SK-N-SH treated with all-trans-retinoic acid at 6 μM for 48 hours (cell line): ENCODE results near the gene DLG2.

ENCODE experiments used
- BACH2 ChIP-seq: fragments of 250-450 bp; sonication (Bioruptor Pico); IDR thresholded peaks from 2 replicates; pipeline ENCODE4 v1.9.0; 2021; ENCODE audit warnings: mild to moderate bottlenecking, borderline replicate concordance
- CREB5 ChIP-seq: fragments of 250-450 bp; sonication (Bioruptor Pico); IDR thresholded peaks from 2 replicates; pipeline ENCODE4 v1.5.1; 2020; ENCODE audit warnings: low read depth, mild to moderate bottlenecking, moderate library complexity
- ESRRG ChIP-seq: fragments of 250-450 bp; sonication (Bioruptor Pico); IDR thresholded peaks from 2 replicates; pipeline ENCODE4 v1.6.1; 2021; ENCODE audit warnings: mild to moderate bottlenecking
- GLIS3 ChIP-seq: fragments of 250-450 bp; sonication (Bioruptor Pico); IDR thresholded peaks from 2 replicates; pipeline ENCODE4 v1.5.0; 2020; ENCODE audit warnings: mild to moderate bottlenecking, moderate library complexity
- OSR1 ChIP-seq: fragments of 250-450 bp; sonication (Bioruptor Pico); IDR thresholded peaks from 2 replicates; pipeline ENCODE4 v1.8.0; 2022; ENCODE audit warnings: moderate library complexity, mild to moderate bottlenecking, inconsistent platforms
- PATZ1 ChIP-seq: fragments of 250-450 bp; sonication (Bioruptor Pico); IDR thresholded peaks from 2 replicates; pipeline ENCODE4 v1.8.0; 2020; ENCODE audit warnings: mild to moderate bottlenecking, moderate library complexity, borderline replicate concordance
- RARB ChIP-seq: fragments of 250-450 bp; sonication (Bioruptor Pico); IDR thresholded peaks from 2 replicates; pipeline ENCODE4 v1.8.0; 2021; ENCODE audit warnings: mild to moderate bottlenecking, moderate library complexity
- TOX ChIP-seq: fragments of 250-450 bp; sonication (Bioruptor Pico); IDR thresholded peaks from 2 replicates; pipeline ENCODE4 v1.8.0; 2021; ENCODE audit warnings: mild to moderate bottlenecking, moderate library complexity, borderline replicate concordance
- ZFP3 ChIP-seq: fragments of 250-450 bp; sonication (Bioruptor Pico); IDR thresholded peaks from 2 replicates; pipeline ENCODE4 v1.5.0; 2020; ENCODE audit warnings: mild to moderate bottlenecking, moderate library complexity
- ZNF70 ChIP-seq: fragments of 450-650 bp; formaldehyde crosslinking; IDR thresholded peaks from 2 replicates; pipeline ENCODE4 v1.5.0; 2020; ENCODE audit warnings: mild to moderate bottlenecking, moderate library complexity
- ZNF8 ChIP-seq: fragments of 450-650 bp; formaldehyde crosslinking; IDR thresholded peaks from 2 replicates; pipeline ENCODE4 v1.5.0; 2020; ENCODE audit warnings: mild to moderate bottlenecking, moderate library complexity

GRCh38 chr11:83645561-83645960 lies 1981.6 kb downstream of the DLG2 start:
- TF ChIP-seq ESRRG (CRISPR knock-in tag), result no peak
- no peak for TF ChIP-seq RARB (CRISPR knock-in tag)
- no peak for TF ChIP-seq ZFP3 (CRISPR knock-in tag)
- no peak for TF ChIP-seq PATZ1
- TF ChIP-seq GLIS3 (CRISPR knock-in tag), result no peak
- TF ChIP-seq ZNF8, result no peak
- no peak for TF ChIP-seq BACH2 (CRISPR knock-in tag)
- no peak for TF ChIP-seq TOX (CRISPR knock-in tag)
- no peak for TF ChIP-seq ZNF70
- no peak for TF ChIP-seq OSR1 (CRISPR knock-in tag)
- TF ChIP-seq CREB5, result no peak
